ENCODE data around the gene FDPS.

The FDPS gene

GRCh38 chr1:155308493-155309422 lies at the start of gene FDPS:
Gene FDPS, plus strand, starts transcription at chr1:155308866. Its CDS starts 924 bp downstream, at chr1:155309790.
- DNase-seq = peak; percentile 97

GRCh38 chr1:155260276-155260675 lies 48.4 kb upstream of the FDPS start:
- no peak for DNase-seq

- peak in 1 of 2 experiments; percentile 58 for DNase-seq
These were observed 47.2 kb upstream of the FDPS start for GRCh38 chr1:155261493-155261851.

- peak; percentile 96 to 98 for DNase-seq
These were observed 46.6 kb upstream of the FDPS start, which contains the start of gene SCAMP3 for GRCh38 chr1:155261852-155262673. Gene SCAMP3, minus strand, starts transcription at chr1:155262360. Its CDS starts 209 bp downstream, at chr1:155262151.

- no peak for DNase-seq
These were observed 45.6 kb upstream of the FDPS start for GRCh38 chr1:155263067-155263466.

- DNase-seq = no peak
These were observed 42.1 kb upstream of the FDPS start for GRCh38 chr1:155266553-155266952.

- DNase-seq = no peak
These were observed 41.3 kb upstream of the FDPS start for GRCh38 chr1:155267373-155267772.

- no peak for DNase-seq
These were observed 40.0 kb upstream of the FDPS start for GRCh38 chr1:155268630-155269029.

GRCh38 chr1:155269381-155269780 lies 39.3 kb upstream of the FDPS start:
- no peak for DNase-seq

GRCh38 chr1:155272466-155273342 lies 36.0 kb upstream of the FDPS start:
- peak in 1 of 2 experiments; percentile 51 for DNase-seq

- peak; percentile 92 to 95 for DNase-seq
These were observed 35.1 kb upstream of the FDPS start, which contains the start of gene CLK2 for GRCh38 chr1:155273343-155274245. Gene CLK2, minus strand, starts transcription at chr1:155273504. Its CDS starts 2,527 bp downstream, at chr1:155270977.

- DNase-seq = peak; percentile 88 to 97
These were observed 31.4 kb upstream of the FDPS start, which contains the start of gene HCN3 for GRCh38 chr1:155277070-155277901. Gene HCN3, plus strand, starts transcription at chr1:155277463. Its CDS starts 128 bp downstream, at chr1:155277591.

GRCh38 chr1:155277902-155278688 lies 30.6 kb upstream of the FDPS start:
- peak; percentile 51 to 70 for DNase-seq

- DNase-seq = no peak
These were observed 29.9 kb upstream of the FDPS start for GRCh38 chr1:155278689-155279160.

GRCh38 chr1:155279268-155279667 lies 29.4 kb upstream of the FDPS start:
- DNase-seq = no peak

GRCh38 chr1:155282488-155283091 lies 26.1 kb upstream of the FDPS start:
- DNase-seq = no peak

- DNase-seq = no peak
These were observed 24.2 kb upstream of the FDPS start for GRCh38 chr1:155284476-155284875.

- DNase-seq = no peak
These were observed 23.6 kb upstream of the FDPS start for GRCh38 chr1:155285063-155285462.

GRCh38 chr1:155285631-155286044 lies 23.0 kb upstream of the FDPS start:
- DNase-seq = no peak

Measured in NCI-H524 (cell line).